ENCODE measurements around the gene ADARB1.

ADARB1 gene

DNA sequence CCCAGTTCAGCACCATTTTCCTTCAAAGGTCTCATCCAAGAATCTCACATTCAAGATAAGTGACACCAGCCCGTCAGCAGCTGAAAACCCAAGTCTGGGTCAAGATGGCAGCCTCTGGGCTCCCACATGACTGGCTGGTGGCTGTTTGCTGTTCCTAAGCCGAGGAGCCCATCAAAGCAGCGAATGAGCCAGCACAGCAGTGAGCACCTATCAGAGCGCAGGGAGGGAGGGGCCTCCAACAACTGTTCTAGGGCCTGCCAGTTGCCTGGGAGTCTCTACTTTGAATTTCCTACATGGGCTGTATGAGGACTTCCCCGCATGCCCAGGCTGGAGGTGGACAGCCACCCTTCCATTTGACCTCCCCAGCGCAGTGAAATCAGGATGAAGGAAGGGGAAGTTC lies 102.7 kb downstream of the ADARB1 start:
- no peak for FAIRE-seq

DNA sequence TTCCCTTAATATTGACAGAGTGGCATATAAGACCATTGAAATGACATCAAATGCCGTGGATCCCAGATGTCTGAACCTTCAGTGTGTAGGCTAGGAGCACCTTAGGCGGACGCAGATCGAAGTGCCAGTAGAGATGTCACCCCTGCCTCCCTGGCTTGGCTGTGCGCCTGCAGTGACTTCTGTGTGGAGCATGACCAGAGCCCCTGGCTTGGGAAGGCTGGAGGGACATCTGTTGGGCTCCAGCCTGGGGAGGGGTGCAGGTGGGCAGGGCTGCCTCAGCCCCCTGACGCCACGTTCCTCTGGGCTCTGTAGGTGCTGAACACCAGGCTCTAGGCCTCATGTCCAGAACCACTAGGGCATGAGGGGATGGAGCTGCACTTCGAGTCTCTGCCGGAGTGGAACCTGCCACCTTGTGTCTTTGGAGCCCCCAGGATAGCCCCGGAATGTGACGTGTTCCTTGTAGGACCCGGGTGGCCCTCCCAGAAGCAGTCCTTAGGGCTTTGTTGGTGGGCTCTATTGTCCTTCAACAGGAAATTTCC lies 103.8 kb downstream of the ADARB1 start:
- no peak for FAIRE-seq

DNA sequence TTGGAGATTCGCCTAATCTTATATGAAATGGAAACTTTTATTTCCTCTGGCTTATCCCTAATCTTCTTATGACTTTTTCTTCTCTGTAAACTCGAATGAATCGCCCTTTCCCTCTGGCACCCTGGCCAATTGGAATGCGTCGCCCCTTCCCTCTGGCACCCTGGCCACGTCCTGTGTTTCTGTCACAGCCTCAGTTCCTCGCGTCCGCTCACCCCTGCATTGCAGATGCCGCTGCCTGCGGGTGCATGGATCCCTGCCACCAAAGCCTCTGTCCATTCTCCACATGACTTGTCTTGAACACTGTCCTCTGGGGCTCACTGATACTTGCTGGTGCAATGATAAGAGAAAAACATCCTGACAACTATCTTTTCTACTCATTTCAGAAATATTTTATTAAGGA lies 104.6 kb downstream of the ADARB1 start:
- no peak for FAIRE-seq

- FAIRE-seq = no peak
These were observed 105.3 kb downstream of the ADARB1 start for GRCh38 chr21:45179568-45180245.

DNA sequence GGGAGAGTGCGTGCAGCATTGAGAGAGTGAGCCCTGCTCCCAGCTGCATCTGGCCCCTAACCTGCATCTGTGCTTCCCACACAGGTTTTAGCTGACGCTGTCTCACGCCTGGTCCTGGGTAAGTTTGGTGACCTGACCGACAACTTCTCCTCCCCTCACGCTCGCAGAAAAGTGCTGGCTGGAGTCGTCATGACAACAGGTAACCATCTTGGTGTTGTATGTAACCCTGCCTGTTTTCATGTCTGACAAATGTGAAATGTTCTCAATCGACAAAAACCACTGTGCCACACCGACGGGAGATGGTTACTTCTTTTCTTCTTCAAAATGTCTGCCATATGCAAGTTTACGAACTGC lies 105.8 kb downstream of the ADARB1 start:
- no peak for FAIRE-seq

DNA sequence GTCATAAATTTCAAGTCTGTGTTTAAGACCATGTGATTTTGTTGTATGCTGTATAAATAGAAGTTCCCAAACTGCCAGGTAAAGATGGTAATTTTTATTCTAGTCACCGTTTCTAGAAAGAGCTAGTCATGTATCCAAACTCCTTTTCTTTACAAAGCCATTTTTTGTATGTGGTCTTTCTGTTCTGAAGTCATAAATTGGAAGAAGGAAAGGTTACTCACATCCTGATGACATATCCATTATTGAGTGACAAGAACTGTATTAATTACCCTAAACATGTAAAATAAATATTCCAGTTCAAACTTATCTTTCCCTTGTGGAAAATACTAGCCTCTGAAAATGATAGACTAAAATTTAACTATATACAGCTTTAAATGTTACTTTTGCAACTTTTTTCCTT lies 108.6 kb downstream of the ADARB1 start:
- FAIRE-seq = no peak

DNA sequence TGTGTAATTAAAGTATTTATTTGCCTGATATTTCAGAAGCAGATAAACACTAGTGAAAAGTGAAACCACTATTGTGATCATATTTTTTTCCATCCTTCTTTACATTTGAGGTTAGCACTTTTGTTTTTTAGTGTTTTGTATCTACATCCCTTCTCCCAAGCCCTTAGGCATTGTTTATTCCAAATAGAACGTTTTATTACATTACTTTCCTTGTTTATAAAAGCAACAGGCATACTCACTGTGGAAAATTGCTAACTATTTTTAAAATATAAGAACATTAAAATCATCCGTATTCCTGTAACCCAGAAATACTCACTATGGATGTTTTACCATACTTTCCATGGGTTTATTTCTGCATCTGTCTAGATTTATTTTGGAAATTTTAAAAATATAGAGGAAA lies 109.5 kb downstream of the ADARB1 start:
- no peak for FAIRE-seq

- FAIRE-seq = no peak
These were observed 110.5 kb downstream of the ADARB1 start for GRCh38 chr21:45184869-45185268.

DNA sequence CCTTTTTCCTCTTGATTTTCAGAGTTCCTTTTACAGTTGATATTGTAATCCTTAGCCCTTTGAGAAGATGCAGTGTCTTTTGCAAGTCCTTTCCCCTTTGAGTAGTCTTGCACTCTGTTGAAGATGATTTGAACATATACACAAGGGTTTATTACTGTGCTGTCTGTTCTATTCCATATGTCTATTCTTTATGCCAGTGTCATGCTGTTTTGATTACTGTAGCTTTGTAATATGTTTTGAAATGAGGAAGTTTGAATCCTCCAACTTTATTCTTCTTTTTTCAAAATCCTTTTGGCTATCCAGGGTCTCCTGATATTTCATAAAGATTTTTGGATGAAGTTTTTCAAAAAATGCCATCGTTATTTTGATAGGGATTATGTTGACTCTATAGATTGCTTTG lies 112.3 kb downstream of the ADARB1 start:
- no peak for FAIRE-seq

- no peak for FAIRE-seq
These were observed 113.3 kb downstream of the ADARB1 start for GRCh38 chr21:45187646-45188045.

DNA sequence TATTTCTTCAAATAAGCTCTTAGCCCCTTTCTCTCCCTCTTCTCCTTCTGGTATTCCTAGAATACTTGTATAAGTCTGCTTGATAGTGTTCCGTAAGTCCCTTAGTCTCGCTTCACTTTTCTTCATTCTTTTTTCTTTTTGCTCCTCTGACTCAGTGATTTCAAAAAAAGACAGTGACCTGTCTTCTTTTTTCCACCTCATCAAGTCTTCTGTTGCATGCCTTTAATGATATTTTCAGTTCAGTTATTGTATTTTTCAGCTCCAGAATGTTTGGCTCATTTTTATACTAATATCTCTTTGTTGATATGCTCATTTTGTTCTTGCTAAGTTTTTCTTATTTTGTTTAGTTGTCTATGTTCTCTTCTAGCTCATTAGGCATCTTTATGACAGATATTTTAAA lies 115.6 kb downstream of the ADARB1 start:
- no peak for FAIRE-seq

DNA sequence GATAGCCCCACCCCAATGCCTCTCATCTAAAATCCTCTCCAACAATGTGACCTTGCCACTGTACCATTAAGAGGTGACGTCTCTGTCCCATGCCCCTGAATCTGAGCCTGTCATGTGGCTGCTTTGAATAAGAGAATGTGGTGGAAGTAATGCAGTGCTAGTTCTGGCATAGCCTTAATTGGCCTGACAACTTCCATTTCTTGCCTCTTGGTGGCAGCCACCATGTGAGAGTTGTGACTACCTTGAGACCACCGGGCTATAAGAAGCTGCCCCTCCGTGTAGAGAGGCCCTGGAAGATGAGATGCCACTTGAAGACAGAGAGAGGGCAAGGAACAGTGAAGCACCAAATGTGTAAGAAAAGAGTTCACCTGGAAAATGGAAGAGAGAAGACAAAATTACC lies 118.0 kb downstream of the ADARB1 start:
- no peak for FAIRE-seq

DNA sequence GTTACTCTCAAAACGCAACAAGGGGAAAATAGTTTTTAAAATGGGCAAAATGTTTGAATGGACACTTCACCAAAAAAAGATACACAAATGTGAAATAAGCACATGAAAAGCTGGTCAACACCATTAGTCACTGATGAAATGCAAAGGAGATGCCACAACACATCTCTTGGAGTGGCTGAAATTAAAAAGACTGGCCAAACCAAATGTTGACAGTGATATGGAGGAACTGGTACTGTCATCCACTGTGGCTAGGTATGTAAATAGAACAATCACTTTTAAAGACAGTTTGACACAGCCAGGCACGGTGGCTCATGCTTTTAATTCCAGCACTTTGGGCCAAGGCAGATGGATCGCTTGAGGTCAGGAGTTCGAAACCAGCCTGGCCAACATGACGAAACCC lies 122.2 kb downstream of the ADARB1 start:
- FAIRE-seq = no peak

- no peak for FAIRE-seq
These were observed 124.8 kb downstream of the ADARB1 start for GRCh38 chr21:45199201-45199600.

DNA sequence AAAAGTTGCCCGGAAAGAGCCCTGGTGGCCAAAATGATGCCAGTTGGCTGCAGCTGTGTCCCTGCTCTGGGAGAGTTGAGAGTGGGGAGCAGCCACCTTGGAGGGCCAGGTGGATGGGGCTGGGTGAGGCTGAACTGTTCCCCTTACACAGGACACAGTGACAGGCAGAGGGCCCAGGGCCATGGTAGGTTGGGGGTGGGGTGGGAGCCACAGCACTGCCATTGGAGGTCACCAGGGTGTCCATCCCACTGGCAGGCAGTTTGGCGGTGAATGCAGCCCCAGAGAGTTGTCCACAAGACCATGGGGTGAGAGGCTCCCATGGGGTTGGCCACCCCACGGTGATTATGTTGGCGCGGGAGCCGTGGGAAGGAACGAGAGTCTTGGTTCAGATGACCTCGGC lies 125.7 kb downstream of the ADARB1 start:
- no peak for FAIRE-seq

- no peak for FAIRE-seq
These were observed 126.4 kb downstream of the ADARB1 start for GRCh38 chr21:45200581-45201296.

DNA sequence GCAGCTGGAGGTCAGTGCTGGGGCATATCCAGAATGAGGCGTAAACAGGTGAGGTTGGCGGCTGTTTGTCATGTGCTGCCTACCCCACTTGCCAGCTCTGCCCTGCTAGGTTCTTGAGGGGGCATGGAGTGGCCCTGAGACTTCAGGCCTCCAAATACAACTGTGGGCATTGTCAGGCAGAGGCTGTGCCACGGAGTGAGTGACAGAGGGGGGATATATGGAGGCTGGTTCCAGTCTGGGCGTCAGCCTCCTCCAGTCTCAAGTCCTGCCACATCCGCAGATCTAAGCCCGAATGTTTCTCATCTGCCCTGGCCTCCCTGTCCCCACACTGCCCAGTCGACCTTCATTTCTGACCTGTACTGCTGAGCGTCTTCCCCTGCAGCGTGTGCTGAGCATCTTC lies 128.0 kb downstream of the ADARB1 start:
- FAIRE-seq = no peak

GRCh38 chr21:45202889-45203288 lies 128.5 kb downstream of the ADARB1 start:
- no peak for FAIRE-seq

DNA sequence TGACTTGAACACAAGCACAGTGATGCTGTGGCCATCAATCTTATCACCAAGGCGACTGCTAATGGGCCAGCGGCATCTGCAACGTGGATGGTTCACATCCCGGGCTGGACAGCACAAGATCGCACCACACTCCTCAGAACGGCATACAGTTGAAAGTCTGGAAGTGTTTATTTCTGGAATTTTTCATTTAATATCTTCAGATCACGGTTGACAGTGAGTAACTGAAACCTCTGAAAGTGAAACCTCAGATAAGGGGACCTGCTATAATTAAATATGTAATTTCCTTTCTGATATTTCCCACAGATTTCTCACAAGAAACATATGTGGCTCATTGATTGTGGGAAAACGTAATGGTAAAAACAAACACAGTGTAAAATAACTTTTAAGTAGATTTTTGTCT lies 129.6 kb downstream of the ADARB1 start:
- no peak for FAIRE-seq

- FAIRE-seq = no peak
These were observed 130.0 kb downstream of the ADARB1 start for GRCh38 chr21:45204395-45204794.

- no peak for FAIRE-seq
These were observed 133.7 kb downstream of the ADARB1 start for GRCh38 chr21:45207839-45208626.

GRCh38 chr21:45208627-45208951 lies 134.2 kb downstream of the ADARB1 start:
- no peak for FAIRE-seq

GRCh38 chr21:45209046-45209445 lies 134.7 kb downstream of the ADARB1 start:
- no peak for FAIRE-seq

- FAIRE-seq = no peak
These were observed 135.4 kb downstream of the ADARB1 start for GRCh38 chr21:45209685-45210284.
